Liver (tissue), 9 donors: ENCODE data around the gene FBXO34. TPM values are rescaled to one million over a fixed set of nuclear protein-coding genes. Genes with fewer than 3 reads are reported as not detected.

ENCODE experiments used
- DNase-seq: peaks from one replicate; pipeline ENCODE4 v3.0.0-alpha.2; 2017; ENCODE audit warnings: low spot score
- H3K27ac ChIP-seq, 2 donors: one replicate each; pipeline ENCODE4 v1.7.0; 2013; ENCODE audit warnings: inconsistent platforms in 2 of 2, low read length in 2 of 2, control low read depth in 1 of 2, low read depth in 1 of 2, mild to moderate bottlenecking in 1 of 2
- H3K27me3 ChIP-seq, 4 donors: one replicate each; pipeline versions ENCODE4 v1.6.1 to v1.7.0; 2013; ENCODE audit warnings: low read length in 3 of 4, inconsistent platforms in 1 of 4, mild to moderate bottlenecking in 1 of 4, moderate library complexity in 1 of 4; ENCODE audit not compliant: control insufficient read depth in 4 of 4, insufficient read depth in 4 of 4
- H3K36me3 ChIP-seq, 4 donors: one replicate each; pipeline versions ENCODE4 v1.6.1 to v1.7.0; 2013; ENCODE audit warnings: low read length in 3 of 4, mild to moderate bottlenecking in 3 of 4, low read depth in 1 of 4, moderate library complexity in 1 of 4; ENCODE audit not compliant: control insufficient read depth in 4 of 4, insufficient read depth in 3 of 4
- H3K4me1 ChIP-seq, 4 donors: one replicate each; pipeline versions ENCODE4 v1.6.1 to v1.7.0; 2013; ENCODE audit warnings: low read length in 3 of 4, mild to moderate bottlenecking in 3 of 4, moderate library complexity in 1 of 4; ENCODE audit not compliant: control insufficient read depth in 4 of 4, insufficient read depth in 4 of 4
- H3K4me3 ChIP-seq, 3 donors: one replicate each; pipeline versions ENCODE4 v1.6.1 to v1.7.0; 2013; ENCODE audit warnings: low read length in 3 of 3, control low read depth in 1 of 3, low read depth in 1 of 3, mild to moderate bottlenecking in 1 of 3
- H3K9ac ChIP-seq, 2 donors: one replicate each; pipeline ENCODE4 v1.7.0; 2013; ENCODE audit warnings: low read length in 2 of 2, mild to moderate bottlenecking in 2 of 2, moderate library complexity in 2 of 2, control low read depth in 1 of 2, low read depth in 1 of 2
- H3K9me3 ChIP-seq, 4 donors: one replicate each; pipeline versions ENCODE4 v1.6.1 to v1.7.0; 2013; ENCODE audit warnings: low read length in 3 of 4; ENCODE audit not compliant: control insufficient read depth in 4 of 4
- ATF3 ChIP-seq: IDR thresholded peaks from 2 replicates; pipeline ENCODE4 v1.6.1; 2016; ENCODE audit warnings: antibody characterized with exemption
- CTCF ChIP-seq: fragments of 150-350 bp; IDR thresholded peaks from 2 replicates; pipeline ENCODE4 v1.5.1; 2017; ENCODE audit warnings: improper control_type of control experiment, low read depth, low read length; ENCODE audit not compliant: missing input control
- EGR1 ChIP-seq, 2 donors: IDR thresholded peaks; 2 replicates each; pipeline ENCODE4 v1.6.1; 2016 to 2018; ENCODE audit warnings: antibody characterized with exemption in 2 of 2, low read depth in 2 of 2
- FOXA1 ChIP-seq: IDR thresholded peaks from 2 replicates; pipeline ENCODE4 v1.6.1; 2016; ENCODE audit warnings: antibody characterized with exemption
- FOXA2 ChIP-seq: IDR thresholded peaks from 2 replicates; pipeline ENCODE4 v1.6.1; 2016; ENCODE audit warnings: antibody characterized with exemption
- GABPA ChIP-seq, 2 donors: IDR thresholded peaks in 1 of 2; conservative IDR thresholded peaks in 1 of 2; 2 replicates each; pipeline ENCODE4 v1.6.1; 2016; ENCODE audit warnings: antibody characterized with exemption in 2 of 2, mild to moderate bottlenecking in 1 of 2, moderate library complexity in 1 of 2
- HNF4A ChIP-seq, 2 donors: conservative IDR thresholded peaks; 2 replicates each; pipeline ENCODE4 v1.6.1; 2016; ENCODE audit warnings: antibody characterized with exemption in 2 of 2, mild to moderate bottlenecking in 2 of 2
- HNF4G ChIP-seq: IDR thresholded peaks from 2 replicates; pipeline ENCODE4 v1.6.1; 2016; ENCODE audit warnings: antibody characterized with exemption
- JUND ChIP-seq, 2 donors: IDR thresholded peaks; 2 replicates each; pipeline ENCODE4 v1.6.1; 2016; ENCODE audit warnings: antibody characterized with exemption in 2 of 2
- NR2F2 ChIP-seq: IDR thresholded peaks from 2 replicates; pipeline ENCODE4 v1.6.1; 2016; ENCODE audit warnings: antibody characterized with exemption
- RAD21 ChIP-seq, 2 donors: IDR thresholded peaks; 2 replicates each; pipeline ENCODE4 v1.6.1; 2016; ENCODE audit warnings: antibody characterized with exemption in 2 of 2, mild to moderate bottlenecking in 2 of 2
- RXRA ChIP-seq, 2 donors: IDR thresholded peaks; 2 replicates each; pipeline ENCODE4 v1.6.1; 2017 to 2018; ENCODE audit warnings: antibody characterized with exemption in 2 of 2, mild to moderate bottlenecking in 1 of 2
- SP1 ChIP-seq: IDR thresholded peaks from 2 replicates; pipeline ENCODE4 v1.6.1; 2018; ENCODE audit warnings: antibody characterized with exemption, mild to moderate bottlenecking
- TAF1 ChIP-seq: conservative IDR thresholded peaks from 2 replicates; pipeline ENCODE4 v1.6.1; 2016; ENCODE audit warnings: antibody characterized with exemption, mild to moderate bottlenecking
- YY1 ChIP-seq: IDR thresholded peaks from 2 replicates; pipeline ENCODE4 v1.6.1; 2016; ENCODE audit warnings: antibody characterized with exemption, mild to moderate bottlenecking
- ZBTB33 ChIP-seq: IDR thresholded peaks from 2 replicates; pipeline ENCODE4 v1.6.1; 2016; ENCODE audit warnings: antibody characterized with exemption
- WGBS: extraction: QIAGEN DNeasy Blood & Tissue Kit; methylation state at CpG from one replicate; pipeline ENCODE4 v1.1.7; 2013; 5-methylcytosine and 5-hydroxymethylcytosine counted together
- polyA plus RNA-seq, 2 donors: library from polyadenylated mRNA; stranded (reverse) in 1 of 2; unstranded in 1 of 2; fragments of 200-250 nt in 1 of 2; fragments of >200 nt in 1 of 2; fragmentation: Nextera tagmentation in 1 of 2; extraction: Ambion mirVana in 1 of 2; gene quantifications; one replicate each; pipeline versions ENCODE4 v1.2.1 to v1.2.3, GENCODE V29; 2013 to 2015
- total RNA-seq, 2 donors: library from RNA; depleted of rRNA; stranded (reverse); fragments of >200 nt; gene quantifications; one replicate each; pipeline ENCODE4 v1.2.3, GENCODE V29; 2014
- TF ChIP-seq, protein P1 (sequence below): IDR thresholded peaks from 2 replicates; pipeline ENCODE4 v1.6.1; 2016; ENCODE audit warnings: antibody characterized with exemption, mild to moderate bottlenecking
- TF ChIP-seq, protein P2 (sequence below): IDR thresholded peaks from 2 replicates; pipeline ENCODE4 v1.6.1; 2016; ENCODE audit warnings: antibody characterized with exemption
- donor health status: healthy.
- donor health status: healthy.
- donor health status: healthy.
- donor health status: healthy.
- donor health status: healthy.

FBXO34 gene
- total and polyA plus RNA-seq, 4 donors = 4.2 to 25.8 (median 10.1) TPM

- 59% methylated on average over 3 of the region's 3 CpGs for WGBS
- Histone ChIP-seq H3K4me3 (no peak overlapping the region), H3K27ac (no peak overlapping the region), H3K4me1 (no peaks in the 10 kb centered on the region), H3K27me3 (no peaks in the 10 kb centered on the region), H3K9me3 (peaks cover 0 to under 1% (median under 1%) of the 10 kb centered on the region in 4 donors), H3K36me3 (peaks cover 0 to 7% (median 4%) of the 10 kb centered on the region in 4 donors), H3K9ac (no peak overlapping the region)
- TF ChIP-seq FOXA2 = no peak
- no peak for TF ChIP-seq TAF1
- no peak for TF ChIP-seq HNF4G
- no peak for DNase-seq
These were observed 46.5 kb downstream of the FBXO34 start for GRCh38 chr14:55317542-55318306.

DNA sequence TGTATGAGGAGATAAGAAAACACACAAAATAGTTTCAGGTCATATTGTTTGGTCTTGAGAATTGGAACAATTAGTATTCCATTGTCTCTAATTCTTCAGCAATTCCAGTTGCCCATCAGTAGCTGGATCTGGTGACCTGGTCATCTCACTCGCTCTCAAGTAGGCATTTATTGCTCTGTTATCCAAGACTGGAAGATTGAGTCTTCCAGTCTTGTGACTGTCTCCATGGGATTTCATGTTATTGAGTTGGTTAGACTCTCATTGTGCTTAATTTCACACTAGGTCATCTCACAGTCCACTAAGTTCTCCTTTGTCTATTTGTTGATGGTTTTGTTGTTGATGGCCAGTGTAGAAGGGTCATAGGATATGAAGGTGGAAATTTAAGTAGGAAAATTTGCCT is 47.5 kb downstream of the FBXO34 start:
- H3K4me3 ChIP-seq = no peak overlapping the region
- no peak for TF ChIP-seq ATF3
- WGBS = 97% methylated on average over 1 of the region's 1 CpG
- no peaks in the 10 kb centered on the region for H3K27me3 ChIP-seq
- no peaks in the 10 kb centered on the region for H3K9me3 ChIP-seq
- peaks cover 0 to 7% (median 4%) of the 10 kb centered on the region in 4 donors for H3K36me3 ChIP-seq
- no peak overlapping the region for H3K27ac ChIP-seq
- no peaks in the 10 kb centered on the region for H3K4me1 ChIP-seq
- DNase-seq = no peak
- H3K9ac ChIP-seq = no peak overlapping the region

DNA sequence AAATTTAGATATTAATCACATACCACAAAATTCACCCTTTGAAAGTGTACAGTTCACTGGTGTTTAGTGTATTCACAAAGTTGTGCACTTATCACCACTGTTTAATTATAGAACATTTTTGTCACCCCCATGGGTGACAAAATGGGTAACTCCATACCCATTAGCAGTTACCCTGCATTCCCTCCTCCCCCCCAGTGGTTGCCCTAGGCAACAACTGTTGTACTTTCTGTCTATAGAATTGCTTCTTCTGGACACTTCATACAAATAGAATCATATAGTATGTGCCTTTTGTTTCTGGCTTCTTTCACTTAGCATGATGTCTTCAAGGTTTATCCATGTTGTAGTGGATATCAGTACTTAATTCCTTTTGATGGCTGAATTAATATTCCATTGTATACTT is 52.7 kb downstream of the FBXO34 start:
- no peak for DNase-seq
- TF ChIP-seq HNF4G (no peak), EGR1 (IDR thresholded peaks at IDR 0.05; ENCODE audit: low read depth in 2 of 2) (no peak), FOXA1 (no peak), ATF3 (no peak), RAD21 (IDR thresholded peaks at IDR 0.05) (no peak), ZBTB33 (no peak), GABPA (IDR thresholded peaks at IDR 0.05 in 1 of 2, conservative IDR thresholded peaks at IDR 0.05 in 1 of 2) (no peak), JUND (IDR thresholded peaks at IDR 0.05) (no peak), NR2F2 (no peak), CTCF (no peak), HNF4A (conservative IDR thresholded peaks at IDR 0.05) (no peak), SP1 (no peak), FOXA2 (no peak), TAF1 (no peak), RXRA (IDR thresholded peaks at IDR 0.05) (no peak), YY1 (no peak)
- TF ChIP-seq, protein P1, sequence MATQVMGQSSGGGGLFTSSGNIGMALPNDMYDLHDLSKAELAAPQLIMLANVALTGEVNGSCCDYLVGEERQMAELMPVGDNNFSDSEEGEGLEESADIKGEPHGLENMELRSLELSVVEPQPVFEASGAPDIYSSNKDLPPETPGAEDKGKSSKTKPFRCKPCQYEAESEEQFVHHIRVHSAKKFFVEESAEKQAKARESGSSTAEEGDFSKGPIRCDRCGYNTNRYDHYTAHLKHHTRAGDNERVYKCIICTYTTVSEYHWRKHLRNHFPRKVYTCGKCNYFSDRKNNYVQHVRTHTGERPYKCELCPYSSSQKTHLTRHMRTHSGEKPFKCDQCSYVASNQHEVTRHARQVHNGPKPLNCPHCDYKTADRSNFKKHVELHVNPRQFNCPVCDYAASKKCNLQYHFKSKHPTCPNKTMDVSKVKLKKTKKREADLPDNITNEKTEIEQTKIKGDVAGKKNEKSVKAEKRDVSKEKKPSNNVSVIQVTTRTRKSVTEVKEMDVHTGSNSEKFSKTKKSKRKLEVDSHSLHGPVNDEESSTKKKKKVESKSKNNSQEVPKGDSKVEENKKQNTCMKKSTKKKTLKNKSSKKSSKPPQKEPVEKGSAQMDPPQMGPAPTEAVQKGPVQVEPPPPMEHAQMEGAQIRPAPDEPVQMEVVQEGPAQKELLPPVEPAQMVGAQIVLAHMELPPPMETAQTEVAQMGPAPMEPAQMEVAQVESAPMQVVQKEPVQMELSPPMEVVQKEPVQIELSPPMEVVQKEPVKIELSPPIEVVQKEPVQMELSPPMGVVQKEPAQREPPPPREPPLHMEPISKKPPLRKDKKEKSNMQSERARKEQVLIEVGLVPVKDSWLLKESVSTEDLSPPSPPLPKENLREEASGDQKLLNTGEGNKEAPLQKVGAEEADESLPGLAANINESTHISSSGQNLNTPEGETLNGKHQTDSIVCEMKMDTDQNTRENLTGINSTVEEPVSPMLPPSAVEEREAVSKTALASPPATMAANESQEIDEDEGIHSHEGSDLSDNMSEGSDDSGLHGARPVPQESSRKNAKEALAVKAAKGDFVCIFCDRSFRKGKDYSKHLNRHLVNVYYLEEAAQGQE = no peak
- TF ChIP-seq, protein P2, sequence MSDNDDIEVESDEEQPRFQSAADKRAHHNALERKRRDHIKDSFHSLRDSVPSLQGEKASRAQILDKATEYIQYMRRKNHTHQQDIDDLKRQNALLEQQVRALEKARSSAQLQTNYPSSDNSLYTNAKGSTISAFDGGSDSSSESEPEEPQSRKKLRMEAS = no peak
- Histone ChIP-seq H3K4me1 (no peaks in the 10 kb centered on the region), H3K9ac (no peak overlapping the region), H3K27ac (no peak overlapping the region), H3K9me3 (no peaks in the 10 kb centered on the region), H3K36me3 (peaks cover 0 to 5% (median 0%) of the 10 kb centered on the region in 4 donors), H3K4me3 (no peak overlapping the region), H3K27me3 (no peaks in the 10 kb centered on the region)
